Smooth muscle cell (in vitro differentiated cells): ENCODE measurements around the gene CDK5RAP3. TPM values are rescaled to one million over a fixed set of nuclear protein-coding genes. Genes with fewer than 3 reads are reported as not detected.

Experiments
- DNase-seq: peaks from one replicate; lab custom pipeline; 2025; ENCODE audit not compliant: unreplicated experiment; lab: John Stamatoyannopoulos, UW
- H2AFZ ChIP-seq: fragments of 200-600 bp; sonication (generic); 2 replicates; pipeline ENCODE4 v1.6.0; 2016; ENCODE audit warnings: antibody characterized with exemption, low read depth, mild to moderate bottlenecking
- H3F3A ChIP-seq: fragments of 200-600 bp; sonication (generic); 2 replicates; pipeline ENCODE4 v1.6.0; 2017; ENCODE audit warnings: antibody characterized with exemption, low read depth
- H3K27ac ChIP-seq: fragments of 200-600 bp; sonication (generic); 2 replicates; pipeline ENCODE4 v1.5.1; 2016; ENCODE audit warnings: low read depth, mild to moderate bottlenecking
- H3K27me3 ChIP-seq: fragments of 200-600 bp; sonication (generic); 2 replicates; pipeline ENCODE4 v1.6.1; 2016; ENCODE audit warnings: low read depth, mild to moderate bottlenecking
- H3K36me3 ChIP-seq: fragments of 200-600 bp; sonication (generic); 2 replicates; pipeline ENCODE4 v1.5.1; 2016; ENCODE audit warnings: low read depth
- H3K4me1 ChIP-seq: fragments of 200-600 bp; sonication (generic); 2 replicates; pipeline ENCODE4 v1.5.1; 2016; ENCODE audit warnings: low read depth
- H3K4me2 ChIP-seq: fragments of 200-600 bp; sonication (generic); 2 replicates; pipeline ENCODE4 v1.6.0; 2016; ENCODE audit warnings: mild to moderate bottlenecking
- H3K4me3 ChIP-seq: fragments of 200-600 bp; sonication (generic); 2 replicates; pipeline ENCODE4 v1.5.1; 2016; ENCODE audit warnings: mild to moderate bottlenecking
- H3K79me2 ChIP-seq: fragments of 200-600 bp; sonication (generic); 2 replicates; pipeline ENCODE4 v1.6.0; 2016; ENCODE audit warnings: low read depth, mild to moderate bottlenecking
- H3K9ac ChIP-seq: fragments of 200-600 bp; sonication (generic); 2 replicates; pipeline ENCODE4 v1.6.0; 2016; ENCODE audit warnings: low read depth
- H3K9me3 ChIP-seq: fragments of 200-600 bp; sonication (generic); replicated peaks from 2 replicates; pipeline ENCODE4 v1.5.1; 2016; ENCODE audit warnings: low read depth
- H4K20me1 ChIP-seq: fragments of 200-600 bp; sonication (generic); 2 replicates; pipeline ENCODE4 v1.6.0; 2016; ENCODE audit warnings: low read depth
- WGBS: methylation state at CpG from one replicate; pipeline ENCODE4 v1.1.7; 2016; ENCODE audit warnings: low lambda C conversion rate; 5-methylcytosine and 5-hydroxymethylcytosine counted together
- polyA plus RNA-seq: library from polyadenylated mRNA; unstranded; fragments of >200 nt; fragmentation: Nextera tagmentation; extraction: Ambion mirVana; gene quantifications from 2 replicates; pipeline ENCODE4 v1.2.1, GENCODE V29; 2016
- total RNA-seq: library from RNA; depleted of rRNA; stranded (reverse); fragments of >200 nt; gene quantifications from 2 replicates; pipeline ENCODE4 v1.2.3, GENCODE V29; 2014
- TF ChIP-seq, protein P1 (sequence below): fragments of 200-600 bp; sonication (generic); IDR thresholded peaks from 2 replicates; pipeline ENCODE4 v1.5.1; 2017; ENCODE audit warnings: borderline replicate concordance, mild to moderate bottlenecking, antibody characterized with exemption; ENCODE audit not compliant: insufficient read depth, poor library complexity, severe bottlenecking

CDK5RAP3 gene
- total and polyA plus RNA-seq, 2 experiments from 2014 or later = 79.6 to 119 TPM

DNA sequence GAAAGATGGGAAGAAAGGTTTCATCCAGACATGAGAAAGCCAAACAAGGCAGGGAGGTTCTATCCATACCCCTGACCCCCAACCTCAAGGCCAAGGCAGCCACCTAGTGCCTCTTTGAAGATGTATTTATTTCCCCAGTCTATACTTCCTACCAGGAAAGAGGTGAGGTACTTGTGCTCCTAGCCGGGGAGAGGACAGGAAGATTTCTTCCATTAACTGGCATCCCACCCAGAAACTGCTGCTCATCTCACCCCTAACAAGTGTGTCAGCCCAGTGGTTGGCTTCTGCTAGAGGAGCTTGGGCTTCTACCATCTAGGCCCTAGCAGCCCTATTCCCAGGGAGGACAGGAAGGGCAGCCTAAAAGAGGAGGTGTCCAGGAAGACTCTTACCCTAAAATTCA is 57.8 kb downstream of the CDK5RAP3 start:
- H4K20me1 ChIP-seq = no peaks in the 10 kb centered on the region
- H3K9ac ChIP-seq = no peak overlapping the region
- no peaks in the 10 kb centered on the region for H3K9me3 ChIP-seq
- H3K27me3 ChIP-seq = no peaks in the 10 kb centered on the region
- 87% methylated on average over 1 of the region's 1 CpG for WGBS
- TF ChIP-seq, protein P1, sequence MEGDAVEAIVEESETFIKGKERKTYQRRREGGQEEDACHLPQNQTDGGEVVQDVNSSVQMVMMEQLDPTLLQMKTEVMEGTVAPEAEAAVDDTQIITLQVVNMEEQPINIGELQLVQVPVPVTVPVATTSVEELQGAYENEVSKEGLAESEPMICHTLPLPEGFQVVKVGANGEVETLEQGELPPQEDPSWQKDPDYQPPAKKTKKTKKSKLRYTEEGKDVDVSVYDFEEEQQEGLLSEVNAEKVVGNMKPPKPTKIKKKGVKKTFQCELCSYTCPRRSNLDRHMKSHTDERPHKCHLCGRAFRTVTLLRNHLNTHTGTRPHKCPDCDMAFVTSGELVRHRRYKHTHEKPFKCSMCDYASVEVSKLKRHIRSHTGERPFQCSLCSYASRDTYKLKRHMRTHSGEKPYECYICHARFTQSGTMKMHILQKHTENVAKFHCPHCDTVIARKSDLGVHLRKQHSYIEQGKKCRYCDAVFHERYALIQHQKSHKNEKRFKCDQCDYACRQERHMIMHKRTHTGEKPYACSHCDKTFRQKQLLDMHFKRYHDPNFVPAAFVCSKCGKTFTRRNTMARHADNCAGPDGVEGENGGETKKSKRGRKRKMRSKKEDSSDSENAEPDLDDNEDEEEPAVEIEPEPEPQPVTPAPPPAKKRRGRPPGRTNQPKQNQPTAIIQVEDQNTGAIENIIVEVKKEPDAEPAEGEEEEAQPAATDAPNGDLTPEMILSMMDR = no peak
- no peaks in the 10 kb centered on the region for H3K36me3 ChIP-seq
- peaks cover 20% of the 10 kb centered on the region for H3K4me1 ChIP-seq
- no peak overlapping the region for H3K27ac ChIP-seq
- H3F3A ChIP-seq = peaks cover 4% of the 10 kb centered on the region
- no peaks in the 10 kb centered on the region for H3K79me2 ChIP-seq
- H2AFZ ChIP-seq = no peak overlapping the region
- DNase-seq = no peak
- H3K4me2 ChIP-seq = no peak overlapping the region
- H3K4me3 ChIP-seq = no peak overlapping the region

DNA sequence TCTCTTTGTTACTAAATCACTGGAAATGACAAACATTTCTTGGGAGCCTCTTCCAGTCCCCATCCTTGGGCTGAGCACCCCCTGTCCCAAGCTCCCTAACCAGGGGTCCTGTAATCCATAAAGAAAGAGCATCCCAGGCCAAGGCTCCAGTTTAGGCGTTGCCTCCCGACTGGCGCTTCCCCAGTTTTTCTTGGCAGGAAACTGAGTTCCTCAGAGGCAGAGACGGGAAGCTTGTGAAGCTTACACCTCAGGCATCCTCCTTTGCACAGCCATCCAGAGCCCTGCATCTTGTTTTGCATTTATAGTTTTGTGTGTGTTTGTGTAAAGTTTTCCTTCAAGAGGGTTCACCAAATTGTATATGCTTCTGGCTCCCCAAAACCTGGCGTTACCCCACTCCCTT is 59.6 kb downstream of the CDK5RAP3 start:
- Histone ChIP-seq H3K27me3 (no peaks in the 10 kb centered on the region), H3K27ac (no peak overlapping the region), H3K36me3 (no peaks in the 10 kb centered on the region), H3K4me3 (no peak overlapping the region), H3F3A (peaks cover under 1% of the 10 kb centered on the region), H2AFZ (no peak overlapping the region), H3K79me2 (no peaks in the 10 kb centered on the region), H3K4me1 (peaks cover 8% of the 10 kb centered on the region), H3K9me3 (no peaks in the 10 kb centered on the region), H4K20me1 (no peaks in the 10 kb centered on the region), H3K4me2 (no peak overlapping the region), H3K9ac (no peak overlapping the region)
- WGBS = 88% methylated on average over 5 of the region's 5 CpGs
- TF ChIP-seq, protein P1 = no peak
- no peak for DNase-seq

Other genes starting within 250 kb of the CDK5RAP3 start
- not detected in 2 replicates for gene TBX21, start 237.9 kb upstream of the CDK5RAP3 start, total RNA-seq
- gene TBX21, start 237.9 kb upstream of the CDK5RAP3 start, polyA plus RNA-seq = not detected in 2 replicates
- 3.7 and 9.2 TPM in 2 replicates for gene OSBPL7, start 149.3 kb upstream of the CDK5RAP3 start, total RNA-seq
- gene OSBPL7, start 149.3 kb upstream of the CDK5RAP3 start, polyA plus RNA-seq = 6.3 and 8.4 TPM in 2 replicates
- gene MRPL10, start 139.6 kb upstream of the CDK5RAP3 start, total RNA-seq = 24.0 and 30.4 TPM in 2 replicates
- gene MRPL10, start 139.6 kb upstream of the CDK5RAP3 start, polyA plus RNA-seq = 36.6 and 40.4 TPM in 2 replicates
- not detected in 2 replicates for gene LRRC46, start 139.4 kb upstream of the CDK5RAP3 start, total RNA-seq
- 0.26 and 1.2 TPM in 2 replicates for gene LRRC46, start 139.4 kb upstream of the CDK5RAP3 start, polyA plus RNA-seq
- gene SCRN2, start 129.8 kb upstream of the CDK5RAP3 start, total RNA-seq = 16.0 and 18.6 TPM in 2 replicates
- 45.0 and 49.4 TPM in 2 replicates for gene SCRN2, start 129.8 kb upstream of the CDK5RAP3 start, polyA plus RNA-seq
- 9.3 and 9.8 TPM in 2 replicates for gene SP6, start 120.0 kb upstream of the CDK5RAP3 start, total RNA-seq
- gene SP6, start 120.0 kb upstream of the CDK5RAP3 start, polyA plus RNA-seq = 10.7 and 13.1 TPM in 2 replicates
- gene SP2, start 74.9 kb upstream of the CDK5RAP3 start, total RNA-seq = 2.4 and 4.7 TPM in 2 replicates
- gene SP2, start 74.9 kb upstream of the CDK5RAP3 start, polyA plus RNA-seq = 9.0 and 9.4 TPM in 2 replicates
- 7.6 and 9.3 TPM in 2 replicates for gene PNPO, start 29.5 kb upstream of the CDK5RAP3 start, total RNA-seq
- 5.2 and 8.0 TPM in 2 replicates for gene PNPO, start 29.5 kb upstream of the CDK5RAP3 start, polyA plus RNA-seq
- not detected in 2 replicates for gene PRR15L, start 13.2 kb upstream of the CDK5RAP3 start, total RNA-seq
- gene PRR15L, start 13.2 kb upstream of the CDK5RAP3 start, polyA plus RNA-seq = 0.15 TPM in 1 of 2 replicates, not detected in the other
- gene COPZ2, start 66.7 kb downstream of the CDK5RAP3 start, total RNA-seq = 70.6 and 91.8 TPM in 2 replicates
- 193 and 257 TPM in 2 replicates for gene COPZ2, start 66.7 kb downstream of the CDK5RAP3 start, polyA plus RNA-seq
- gene NFE2L1, start 77.2 kb downstream of the CDK5RAP3 start, total RNA-seq = 101 and 103 TPM in 2 replicates
- gene NFE2L1, start 77.2 kb downstream of the CDK5RAP3 start, polyA plus RNA-seq = 61.0 and 67.6 TPM in 2 replicates
- gene CBX1, start 130.4 kb downstream of the CDK5RAP3 start, total RNA-seq = 63.4 and 72.7 TPM in 2 replicates
- gene CBX1, start 130.4 kb downstream of the CDK5RAP3 start, polyA plus RNA-seq = 32.7 and 35.6 TPM in 2 replicates
- gene SNX11, start 136.7 kb downstream of the CDK5RAP3 start, total RNA-seq = 9.9 and 15.3 TPM in 2 replicates
- gene SNX11, start 136.7 kb downstream of the CDK5RAP3 start, polyA plus RNA-seq = 22.7 and 22.9 TPM in 2 replicates